Heart left ventricle (tissue), 13 donors: Measurements from ENCODE around the gene RNF145.

Source experiments
- CTCF ChIP-seq, 12 donors: fragments of 200-600 bp; sonication (generic) in 4 of 12; IDR thresholded peaks; one replicate each; pipeline versions ENCODE4 v1.5.0 to v1.8.0; 2018 to 2022; ENCODE audit warnings: antibody characterized with exemption in 12 of 12, mild to moderate bottlenecking in 5 of 12
- POLR2A ChIP-seq, 2 donors: fragments of 450-650 bp; IDR thresholded peaks; one replicate each; pipeline ENCODE4 v1.6.1; 2017; ENCODE audit warnings: antibody characterized with exemption in 2 of 2, mild to moderate bottlenecking in 2 of 2, moderate library complexity in 2 of 2
- donor health status: ischemic (EF 13 %, LVEDD 7.1; RV severe dilation, severe dysfunction).
- donor health status: DM: no; HTN: yes; CAD: no.
- donor health status: DM: no; HTN: no; CAD: no.
- donor health status: ischemic (EF 25% LVEDD 6.9; RV normal size, moderate dysfunction).
- donor health status: ischemic (EF 25% LVEDD 5.7; RV mildly dilated, moderate dysfunction).
- donor health status: ischemic (EF 35%, LVEDD 5.7; RV mildly dilated, moderate dysfunction).
- donor health status: nonischemic (EF 11% LVEDD 7.7; RV severe dilation, severe dysfunction).
- donor health status: DM: yes; HTN: yes; CAD: no.
- donor health status: PGD.
- donor health status: ischemic (EF 29% LVEDD 5.4; RV normal size, mild dysfunction).
- donor health status: nonischemic (EF 23%, LVEDD 6.1; RV moderate dilation, normal function).

GRCh38 chr5:159113405-159113804, 95.9 kb downstream of the RNF145 start:
- TF ChIP-seq CTCF (IDR thresholded peaks at IDR 0.05) (no peak), POLR2A (IDR thresholded peaks at IDR 0.05) (no peak)
